ENCODE results near the gene DSCAML1. TPM values are rescaled to one million over a fixed set of nuclear protein-coding genes. Genes with fewer than 3 reads are reported as not detected.

The DSCAML1 gene
- total RNA-seq, 1 experiment from 2014 or later = 0.90 TPM

- H3K27ac Mint-ChIP-seq = no peak overlapping the region
- no peak overlapping the region for H3K4me3 Mint-ChIP-seq
- H3K27me3 Mint-ChIP-seq (ENCODE audit: low read depth) = peaks cover 6% of the 10 kb centered on the region; the same call in 1 of the 2 replicates
Measured at GRCh38 chr11:117589063-117589462, 208.0 kb downstream of the DSCAML1 start.

GRCh38 chr11:117588166-117588810, 208.7 kb downstream of the DSCAML1 start:
- H3K4me1 Mint-ChIP-seq = peaks cover 17% of the 10 kb centered on the region
- H3K27ac Mint-ChIP-seq = no peak overlapping the region
- no peaks in the 10 kb centered on the region for H3K9me3 Mint-ChIP-seq
- no peak for DNase-seq (ENCODE audit: low spot score)
- no peak for ATAC-seq
- no peaks in the 10 kb centered on the region for H3K36me3 Mint-ChIP-seq
- peaks cover 6% of the 10 kb centered on the region; the same call in 1 of the 2 replicates for H3K27me3 Mint-ChIP-seq (ENCODE audit: low read depth)
- TF ChIP-seq NR1H2 (CRISPR knock-in tag; IDR thresholded peaks at IDR 0.05) (no peak), ETV6 (CRISPR knock-in tag; IDR thresholded peaks at IDR 0.05) (no peak), GABPB1 (CRISPR knock-in tag; IDR thresholded peaks at IDR 0.05) (no peak), KAT7 (CRISPR knock-in tag; IDR thresholded peaks at IDR 0.05; ENCODE audit: borderline replicate concordance) (no peak), ZNF317 (CRISPR knock-in tag; IDR thresholded peaks at IDR 0.05; ENCODE audit: borderline replicate concordance, low read depth) (no peak), STAT6 (CRISPR knock-in tag; conservative IDR thresholded peaks at IDR 0.05; ENCODE audit: low read depth) (no peak), TCF7 (CRISPR knock-in tag; IDR thresholded peaks at IDR 0.05; ENCODE audit: low read depth) (no peak), TP53 (CRISPR knock-in tag; IDR thresholded peaks at IDR 0.05) (no peak), IRF2 (CRISPR knock-in tag; IDR thresholded peaks at IDR 0.05; ENCODE audit: borderline replicate concordance, low read depth) (no peak)
- TF ChIP-seq, protein P1, sequence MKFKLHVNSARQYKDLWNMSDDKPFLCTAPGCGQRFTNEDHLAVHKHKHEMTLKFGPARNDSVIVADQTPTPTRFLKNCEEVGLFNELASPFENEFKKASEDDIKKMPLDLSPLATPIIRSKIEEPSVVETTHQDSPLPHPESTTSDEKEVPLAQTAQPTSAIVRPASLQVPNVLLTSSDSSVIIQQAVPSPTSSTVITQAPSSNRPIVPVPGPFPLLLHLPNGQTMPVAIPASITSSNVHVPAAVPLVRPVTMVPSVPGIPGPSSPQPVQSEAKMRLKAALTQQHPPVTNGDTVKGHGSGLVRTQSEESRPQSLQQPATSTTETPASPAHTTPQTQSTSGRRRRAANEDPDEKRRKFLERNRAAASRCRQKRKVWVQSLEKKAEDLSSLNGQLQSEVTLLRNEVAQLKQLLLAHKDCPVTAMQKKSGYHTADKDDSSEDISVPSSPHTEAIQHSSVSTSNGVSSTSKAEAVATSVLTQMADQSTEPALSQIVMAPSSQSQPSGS (CRISPR knock-in tag; IDR thresholded peaks at IDR 0.05; ENCODE audit: borderline replicate concordance, low read depth) = no peak
- ChIA-PET CTCF (interaction anchor here (0.8 kb wide), 1 partner anchor 30 kb away, joined by 3 read pairs; no protein-coding TSS in a partner anchor), POLR2A (no interaction called here)
- H3K4me3 Mint-ChIP-seq = no peak overlapping the region

More at GRCh38 chr11:117589063-117589462, 208.0 kb downstream of the DSCAML1 start:
- DNase-seq (ENCODE audit: low spot score) = no peak
- peaks cover 9% of the 10 kb centered on the region for H3K4me1 Mint-ChIP-seq
- POLR2A ChIA-PET = no interaction called here
- CTCF ChIA-PET = interaction anchor here (1.2 to 1.4 kb wide), 2 partner anchors 32 to 145 kb away, joined by 4 read pairs; no protein-coding TSS in a partner anchor
- TF ChIP-seq ATF1 (CRISPR knock-in tag; IDR thresholded peaks at IDR 0.05) (no peak), MXD4 (CRISPR knock-in tag; IDR thresholded peaks at IDR 0.05; ENCODE audit: borderline replicate concordance) (no peak), ZBTB21 (CRISPR knock-in tag; IDR thresholded peaks at IDR 0.05; ENCODE audit: borderline replicate concordance) (no peak)
- TF ChIP-seq, protein P2, sequence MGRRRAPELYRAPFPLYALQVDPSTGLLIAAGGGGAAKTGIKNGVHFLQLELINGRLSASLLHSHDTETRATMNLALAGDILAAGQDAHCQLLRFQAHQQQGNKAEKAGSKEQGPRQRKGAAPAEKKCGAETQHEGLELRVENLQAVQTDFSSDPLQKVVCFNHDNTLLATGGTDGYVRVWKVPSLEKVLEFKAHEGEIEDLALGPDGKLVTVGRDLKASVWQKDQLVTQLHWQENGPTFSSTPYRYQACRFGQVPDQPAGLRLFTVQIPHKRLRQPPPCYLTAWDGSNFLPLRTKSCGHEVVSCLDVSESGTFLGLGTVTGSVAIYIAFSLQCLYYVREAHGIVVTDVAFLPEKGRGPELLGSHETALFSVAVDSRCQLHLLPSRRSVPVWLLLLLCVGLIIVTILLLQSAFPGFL (CRISPR knock-in tag; IDR thresholded peaks at IDR 0.05; ENCODE audit: borderline replicate concordance) = no peak
- TF ChIP-seq, protein P3, sequence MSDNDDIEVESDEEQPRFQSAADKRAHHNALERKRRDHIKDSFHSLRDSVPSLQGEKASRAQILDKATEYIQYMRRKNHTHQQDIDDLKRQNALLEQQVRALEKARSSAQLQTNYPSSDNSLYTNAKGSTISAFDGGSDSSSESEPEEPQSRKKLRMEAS (CRISPR knock-in tag; IDR thresholded peaks at IDR 0.05) = no peak
- TF ChIP-seq, protein P4, sequence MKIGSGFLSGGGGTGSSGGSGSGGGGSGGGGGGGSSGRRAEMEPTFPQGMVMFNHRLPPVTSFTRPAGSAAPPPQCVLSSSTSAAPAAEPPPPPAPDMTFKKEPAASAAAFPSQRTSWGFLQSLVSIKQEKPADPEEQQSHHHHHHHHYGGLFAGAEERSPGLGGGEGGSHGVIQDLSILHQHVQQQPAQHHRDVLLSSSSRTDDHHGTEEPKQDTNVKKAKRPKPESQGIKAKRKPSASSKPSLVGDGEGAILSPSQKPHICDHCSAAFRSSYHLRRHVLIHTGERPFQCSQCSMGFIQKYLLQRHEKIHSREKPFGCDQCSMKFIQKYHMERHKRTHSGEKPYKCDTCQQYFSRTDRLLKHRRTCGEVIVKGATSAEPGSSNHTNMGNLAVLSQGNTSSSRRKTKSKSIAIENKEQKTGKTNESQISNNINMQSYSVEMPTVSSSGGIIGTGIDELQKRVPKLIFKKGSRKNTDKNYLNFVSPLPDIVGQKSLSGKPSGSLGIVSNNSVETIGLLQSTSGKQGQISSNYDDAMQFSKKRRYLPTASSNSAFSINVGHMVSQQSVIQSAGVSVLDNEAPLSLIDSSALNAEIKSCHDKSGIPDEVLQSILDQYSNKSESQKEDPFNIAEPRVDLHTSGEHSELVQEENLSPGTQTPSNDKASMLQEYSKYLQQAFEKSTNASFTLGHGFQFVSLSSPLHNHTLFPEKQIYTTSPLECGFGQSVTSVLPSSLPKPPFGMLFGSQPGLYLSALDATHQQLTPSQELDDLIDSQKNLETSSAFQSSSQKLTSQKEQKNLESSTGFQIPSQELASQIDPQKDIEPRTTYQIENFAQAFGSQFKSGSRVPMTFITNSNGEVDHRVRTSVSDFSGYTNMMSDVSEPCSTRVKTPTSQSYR (CRISPR knock-in tag; IDR thresholded peaks at IDR 0.05) = no peak
- H3K36me3 Mint-ChIP-seq = no peaks in the 10 kb centered on the region
- ATAC-seq = no peak
- no peaks in the 10 kb centered on the region for H3K9me3 Mint-ChIP-seq
